Suprapubic skin (tissue), 4 donors: ENCODE data around the gene KIRREL3. TPM values are rescaled to one million over a fixed set of nuclear protein-coding genes. Genes with fewer than 3 reads are reported as not detected.

Source experiments
- DNase-seq, 2 donors: peaks; one replicate each; pipeline ENCODE4 v3.0.0-alpha.2; 2019; ENCODE audit warnings: low spot score in 2 of 2
- H3K27ac ChIP-seq: fragments of 200-600 bp; sonication (generic); one replicate; pipeline ENCODE4 v1.5.1; 2019
- H3K27me3 ChIP-seq: fragments of 200-600 bp; sonication (generic); one replicate; pipeline ENCODE4 v1.5.1; 2019
- H3K36me3 ChIP-seq: fragments of 200-600 bp; sonication (generic); one replicate; pipeline ENCODE4 v1.5.1; 2019
- H3K4me1 ChIP-seq: fragments of 200-600 bp; sonication (generic); one replicate; pipeline ENCODE4 v1.5.1; 2019
- H3K4me3 ChIP-seq: fragments of 200-600 bp; sonication (generic); one replicate; pipeline ENCODE4 v1.5.1; 2019; ENCODE audit warnings: mild to moderate bottlenecking
- H3K9me3 ChIP-seq: fragments of 200-600 bp; sonication (generic); one replicate; pipeline ENCODE4 v1.5.1; 2019
- EP300 ChIP-seq: sonication (generic); formaldehyde crosslinking; IDR thresholded peaks from one replicate; pipeline ENCODE4 v1.6.1; 2017; ENCODE audit warnings: antibody characterized with exemption
- POLR2A ChIP-seq, 2 donors: fragments of 450-650 bp; IDR thresholded peaks; one replicate each; pipeline ENCODE4 v1.6.1; 2017; ENCODE audit warnings: antibody characterized with exemption in 2 of 2, mild to moderate bottlenecking in 2 of 2, moderate library complexity in 2 of 2
- POLR2AphosphoS5 ChIP-seq, 3 donors: sonication (generic); formaldehyde crosslinking; IDR thresholded peaks; one replicate each; pipeline ENCODE4 v1.6.1; 2017; ENCODE audit warnings: antibody characterized with exemption in 3 of 3
- WGBS: methylation state at CpG from one replicate; pipeline ENCODE4 v1.1.5; 2018; 5-methylcytosine and 5-hydroxymethylcytosine counted together
- total RNA-seq, 4 donors: library from RNA; depleted of rRNA; stranded (reverse); fragments of >200 nt; gene quantifications; one replicate each; pipeline ENCODE4 v1.1.0, GENCODE V29; 2016
- TF ChIP-seq, protein P1 (sequence below), 2 donors: fragments of 200-600 bp in 1 of 2; fragments of 450-650 bp in 1 of 2; sonication (generic) in 1 of 2; IDR thresholded peaks; one replicate each; pipeline ENCODE4 v1.5.1; 2016 to 2019; ENCODE audit warnings: antibody characterized with exemption in 2 of 2, mild to moderate bottlenecking in 1 of 2, moderate library complexity in 1 of 2

The KIRREL3 gene
- total RNA-seq, 4 donors from 2014 or later = 0.17 TPM; not detected in 3

DNA sequence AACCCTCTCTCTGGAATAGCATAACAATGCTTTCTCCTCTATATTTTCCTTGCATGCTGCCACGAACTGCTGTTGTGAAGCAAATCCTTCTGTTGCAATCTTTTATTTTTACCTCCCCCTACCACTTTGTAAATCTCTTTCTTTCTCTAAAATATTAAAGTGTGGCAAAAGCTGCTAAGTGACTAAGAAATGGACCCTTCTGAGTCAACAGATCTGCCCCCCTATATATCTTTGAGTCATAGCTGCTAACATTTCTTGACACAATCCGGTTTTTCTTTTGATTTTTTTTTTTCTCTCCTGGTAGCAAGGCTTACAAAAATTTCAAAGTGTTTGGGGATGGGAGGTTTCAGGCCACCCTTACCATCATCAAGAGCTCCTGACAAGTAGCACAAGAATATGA, 39.0 kb upstream of the KIRREL3 start:
- Histone ChIP-seq H3K4me1 (no peaks in the 10 kb centered on the region), H3K27me3 (peaks cover 6% of the 10 kb centered on the region), H3K9me3 (no peaks in the 10 kb centered on the region), H3K36me3 (no peaks in the 10 kb centered on the region), H3K27ac (no peak overlapping the region), H3K4me3 (no peak overlapping the region)
- no peak for DNase-seq
- TF ChIP-seq, protein P1, sequence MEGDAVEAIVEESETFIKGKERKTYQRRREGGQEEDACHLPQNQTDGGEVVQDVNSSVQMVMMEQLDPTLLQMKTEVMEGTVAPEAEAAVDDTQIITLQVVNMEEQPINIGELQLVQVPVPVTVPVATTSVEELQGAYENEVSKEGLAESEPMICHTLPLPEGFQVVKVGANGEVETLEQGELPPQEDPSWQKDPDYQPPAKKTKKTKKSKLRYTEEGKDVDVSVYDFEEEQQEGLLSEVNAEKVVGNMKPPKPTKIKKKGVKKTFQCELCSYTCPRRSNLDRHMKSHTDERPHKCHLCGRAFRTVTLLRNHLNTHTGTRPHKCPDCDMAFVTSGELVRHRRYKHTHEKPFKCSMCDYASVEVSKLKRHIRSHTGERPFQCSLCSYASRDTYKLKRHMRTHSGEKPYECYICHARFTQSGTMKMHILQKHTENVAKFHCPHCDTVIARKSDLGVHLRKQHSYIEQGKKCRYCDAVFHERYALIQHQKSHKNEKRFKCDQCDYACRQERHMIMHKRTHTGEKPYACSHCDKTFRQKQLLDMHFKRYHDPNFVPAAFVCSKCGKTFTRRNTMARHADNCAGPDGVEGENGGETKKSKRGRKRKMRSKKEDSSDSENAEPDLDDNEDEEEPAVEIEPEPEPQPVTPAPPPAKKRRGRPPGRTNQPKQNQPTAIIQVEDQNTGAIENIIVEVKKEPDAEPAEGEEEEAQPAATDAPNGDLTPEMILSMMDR (IDR thresholded peaks at IDR 0.05) = no peak
- 44% methylated on average over 2 of the region's 2 CpGs for whole genome bisulfite sequencing

DNA sequence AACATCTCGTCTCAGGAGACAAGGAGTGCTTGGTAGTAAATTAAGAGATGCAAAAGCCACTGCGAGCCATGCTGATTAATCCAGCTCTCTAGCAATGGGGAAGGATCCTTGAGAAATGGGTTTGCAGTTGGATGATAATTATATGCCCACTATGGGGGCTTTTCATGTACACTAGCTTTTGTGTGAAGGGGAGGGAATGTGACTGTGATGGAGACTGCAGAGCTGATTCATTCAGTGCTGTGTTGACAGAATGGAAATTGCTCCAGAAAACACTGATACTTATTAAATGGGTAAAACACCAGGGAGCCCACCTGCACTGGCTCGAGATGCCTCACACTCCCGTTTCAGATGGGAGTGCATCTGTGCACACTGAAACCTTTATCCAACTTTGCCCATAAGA, 37.0 kb upstream of the KIRREL3 start:
- no peak for TF ChIP-seq POLR2A (IDR thresholded peaks at IDR 0.05)
- no peak for TF ChIP-seq EP300
- TF ChIP-seq, protein P1 (IDR thresholded peaks at IDR 0.05) = no peak
- TF ChIP-seq POLR2AphosphoS5 (IDR thresholded peaks at IDR 0.05) = no peak
- H3K9me3 ChIP-seq = no peaks in the 10 kb centered on the region
- DNase-seq = no peak
- no peak overlapping the region for H3K4me3 ChIP-seq
- H3K36me3 ChIP-seq = no peaks in the 10 kb centered on the region
- H3K4me1 ChIP-seq = no peaks in the 10 kb centered on the region
- H3K27ac ChIP-seq = no peak overlapping the region
- 69% methylated on average over 4 of the region's 4 CpGs for WGBS
- H3K27me3 ChIP-seq = peaks cover 6% of the 10 kb centered on the region

DNA sequence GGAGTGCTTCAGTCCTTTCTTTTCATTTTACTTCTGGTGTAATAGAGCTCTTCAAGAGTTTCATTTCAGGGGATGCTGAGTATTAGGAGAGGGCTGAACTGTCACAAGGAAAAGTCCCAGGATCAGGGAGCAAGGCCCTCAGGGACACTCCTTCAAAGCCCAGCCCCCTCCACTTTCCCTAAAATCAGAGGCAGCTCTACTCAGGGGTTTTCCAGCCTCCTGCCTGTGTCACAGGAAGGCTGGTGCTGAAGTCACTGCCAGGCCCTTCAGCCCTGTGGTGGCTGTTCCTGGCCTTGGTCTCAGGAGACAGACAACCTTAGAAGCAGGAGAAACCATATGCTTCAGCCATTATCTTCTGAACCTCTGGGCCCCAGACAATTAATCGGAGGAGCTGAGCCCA, 36.4 kb upstream of the KIRREL3 start:
- Histone ChIP-seq H3K4me1 (no peaks in the 10 kb centered on the region), H3K36me3 (no peaks in the 10 kb centered on the region), H3K9me3 (no peaks in the 10 kb centered on the region), H3K27me3 (peaks cover 6% of the 10 kb centered on the region), H3K4me3 (no peak overlapping the region), H3K27ac (no peak overlapping the region)
- WGBS = 100% methylated on average over 1 of the region's 1 CpG
- no peak for DNase-seq
- TF ChIP-seq, protein P1 (IDR thresholded peaks at IDR 0.05) = no peak

DNA sequence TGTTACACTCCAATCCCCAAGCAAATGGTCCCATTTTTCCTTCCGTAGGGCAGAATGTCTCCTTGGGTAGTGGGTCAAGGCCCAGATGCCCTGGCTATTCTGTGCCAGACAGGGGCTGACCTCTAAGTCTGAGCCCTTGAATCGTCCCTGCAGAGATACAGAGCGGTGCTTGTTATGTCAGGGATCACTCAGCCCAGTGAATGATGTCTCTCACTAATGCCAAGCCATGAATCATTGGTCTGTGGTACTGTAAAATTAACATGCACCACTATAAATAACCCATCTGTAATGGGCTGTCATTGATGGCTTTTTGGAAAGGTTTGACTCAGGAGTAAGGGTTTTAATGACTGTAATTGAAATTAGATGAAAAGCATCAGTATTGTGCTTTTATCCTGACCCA, 35.3 kb upstream of the KIRREL3 start:
- Histone ChIP-seq H3K9me3 (no peaks in the 10 kb centered on the region), H3K36me3 (no peaks in the 10 kb centered on the region), H3K27me3 (peaks cover 6% of the 10 kb centered on the region), H3K4me3 (no peak overlapping the region), H3K27ac (no peak overlapping the region), H3K4me1 (no peaks in the 10 kb centered on the region)
- WGBS = 83% methylated on average over 3 of the region's 3 CpGs
- DNase-seq = no peak
- TF ChIP-seq POLR2AphosphoS5 (IDR thresholded peaks at IDR 0.05) (no peak), EP300 (no peak), POLR2A (IDR thresholded peaks at IDR 0.05) (no peak)
- TF ChIP-seq, protein P1 (IDR thresholded peaks at IDR 0.05) = no peak

DNA sequence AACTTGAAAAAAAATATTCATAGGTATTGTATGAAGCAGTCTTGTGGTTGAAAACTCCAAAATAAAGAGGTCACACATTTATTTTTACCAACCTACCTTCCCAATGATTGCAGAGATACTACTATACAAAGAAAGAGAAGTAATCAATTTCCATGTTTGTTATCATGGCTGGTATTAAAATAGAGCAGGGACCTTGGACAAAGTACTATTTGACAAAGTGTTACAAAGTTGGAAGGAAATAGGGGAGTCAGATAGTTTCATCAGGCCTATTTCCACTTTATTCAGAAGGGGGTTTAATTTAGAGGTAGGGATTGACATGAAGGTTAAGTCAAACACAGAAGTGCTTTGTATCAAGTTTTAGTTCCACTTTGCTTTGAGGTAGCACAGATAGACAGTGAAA, 34.4 kb upstream of the KIRREL3 start:
- Histone ChIP-seq H3K36me3 (no peaks in the 10 kb centered on the region), H3K4me1 (no peaks in the 10 kb centered on the region), H3K4me3 (no peak overlapping the region), H3K27me3 (peaks cover 6% of the 10 kb centered on the region), H3K9me3 (no peaks in the 10 kb centered on the region), H3K27ac (no peak overlapping the region)
- no peak for DNase-seq
- TF ChIP-seq POLR2A (IDR thresholded peaks at IDR 0.05) (no peak), EP300 (no peak), POLR2AphosphoS5 (IDR thresholded peaks at IDR 0.05) (no peak)
- TF ChIP-seq, protein P1 (IDR thresholded peaks at IDR 0.05) = no peak
